ENCODE data around the gene PTBP1. TPM values are rescaled to one million over a fixed set of nuclear protein-coding genes. Genes with fewer than 3 reads are reported as not detected.

Gene PTBP1
- total and polyA plus RNA-seq, 9 of the 15 experiments (the other 6 are each of a cell fraction or from before 2014, with no cell fraction given): 14.0 to 759 (median 234) TPM

DNA sequence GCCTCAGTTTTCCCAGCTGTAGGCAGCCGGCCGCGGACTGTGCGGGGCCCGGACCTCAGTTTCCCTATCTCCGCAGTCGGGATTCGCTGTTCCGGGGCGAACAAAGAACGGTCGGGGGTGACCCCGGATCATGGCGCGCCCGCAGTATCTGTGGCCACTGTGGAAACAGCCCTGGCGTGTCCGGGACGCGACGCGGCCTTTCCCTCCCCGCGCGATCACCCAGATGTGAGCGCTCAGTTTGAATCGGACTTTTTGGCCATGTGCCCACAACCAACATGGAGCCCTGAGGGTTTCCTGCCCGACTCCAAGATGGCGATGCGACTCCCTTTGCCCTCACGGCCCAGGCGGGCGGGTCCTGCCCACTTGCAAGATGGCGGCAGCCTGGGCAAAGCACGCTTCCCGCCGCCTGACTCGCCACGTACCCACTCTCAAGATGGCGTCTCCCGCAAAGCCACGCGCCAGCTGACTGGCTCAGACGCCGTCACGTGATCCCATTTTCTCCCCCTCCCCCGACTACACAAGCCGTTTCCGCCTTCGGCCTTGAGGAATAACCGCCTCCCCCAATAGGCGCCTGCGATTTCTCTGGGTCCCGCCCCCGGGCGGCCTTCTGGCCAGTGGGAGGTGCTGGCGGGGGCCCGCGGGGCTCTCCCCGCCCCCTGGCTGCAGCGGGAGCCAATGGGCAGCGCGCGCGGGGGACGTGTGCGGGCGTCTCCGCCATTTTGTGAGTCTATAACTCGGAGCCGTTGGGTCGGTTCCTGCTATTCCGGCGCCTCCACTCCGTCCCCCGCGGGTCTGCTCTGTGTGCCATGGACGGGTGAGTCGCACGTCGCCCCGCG is at the start of gene PTBP1 (continued):
- TF ChIP-seq TOE1 (IDR thresholded peaks at IDR 0.05; ENCODE audit: borderline replicate concordance) (peak; percentile 100), TOE1 (CRISPR knock-in tag; IDR thresholded peaks at IDR 0.05; ENCODE audit: borderline replicate concordance, low read depth) (no peak), SRSF9 (IDR thresholded peaks at IDR 0.05; ENCODE audit: borderline replicate concordance, low read depth, low read length) (no peak), ELF2 (CRISPR knock-in tag; IDR thresholded peaks at IDR 0.05) (peak; percentile 92), RB1 (IDR thresholded peaks at IDR 0.05; ENCODE audit: low read depth) (peak; percentile 48; the same call in 1 of the 2 replicates), LCOR (CRISPR knock-in tag; IDR thresholded peaks at IDR 0.05) (peak; percentile 95), PML (IDR thresholded peaks at IDR 0.05; ENCODE audit: low read length) (peak; percentile 3; the same call in 1 of the 2 replicates), CREB1 (IDR thresholded peaks at IDR 0.05) (peak; percentile 72), CREB1 (CRISPR knock-in tag; IDR thresholded peaks at IDR 0.05) (peak; percentile 82), ZNF717 (CRISPR knock-in tag; IDR thresholded peaks at IDR 0.05) (no peak), FOXK2 (conservative IDR thresholded peaks at IDR 0.05 in 1 of 2, IDR thresholded peaks at IDR 0.05 in 1 of 2; ENCODE audit: low read depth in 2 of 2) (peak; percentile 89 to 93), FOSL1 (tag; conservative IDR thresholded peaks at IDR 0.05) (peak; percentile 50)
- TF ChIP-seq, protein P1, sequence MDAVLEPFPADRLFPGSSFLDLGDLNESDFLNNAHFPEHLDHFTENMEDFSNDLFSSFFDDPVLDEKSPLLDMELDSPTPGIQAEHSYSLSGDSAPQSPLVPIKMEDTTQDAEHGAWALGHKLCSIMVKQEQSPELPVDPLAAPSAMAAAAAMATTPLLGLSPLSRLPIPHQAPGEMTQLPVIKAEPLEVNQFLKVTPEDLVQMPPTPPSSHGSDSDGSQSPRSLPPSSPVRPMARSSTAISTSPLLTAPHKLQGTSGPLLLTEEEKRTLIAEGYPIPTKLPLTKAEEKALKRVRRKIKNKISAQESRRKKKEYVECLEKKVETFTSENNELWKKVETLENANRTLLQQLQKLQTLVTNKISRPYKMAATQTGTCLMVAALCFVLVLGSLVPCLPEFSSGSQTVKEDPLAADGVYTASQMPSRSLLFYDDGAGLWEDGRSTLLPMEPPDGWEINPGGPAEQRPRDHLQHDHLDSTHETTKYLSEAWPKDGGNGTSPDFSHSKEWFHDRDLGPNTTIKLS (IDR thresholded peaks at IDR 0.05; ENCODE audit: borderline replicate concordance, low read depth): peak; percentile 100
- TF ChIP-seq, protein P2, sequence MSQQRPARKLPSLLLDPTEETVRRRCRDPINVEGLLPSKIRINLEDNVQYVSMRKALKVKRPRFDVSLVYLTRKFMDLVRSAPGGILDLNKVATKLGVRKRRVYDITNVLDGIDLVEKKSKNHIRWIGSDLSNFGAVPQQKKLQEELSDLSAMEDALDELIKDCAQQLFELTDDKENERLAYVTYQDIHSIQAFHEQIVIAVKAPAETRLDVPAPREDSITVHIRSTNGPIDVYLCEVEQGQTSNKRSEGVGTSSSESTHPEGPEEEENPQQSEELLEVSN (IDR thresholded peaks at IDR 0.05; ENCODE audit: borderline replicate concordance in 1 of 2, extremely low read depth in 1 of 2, insufficient read depth in 1 of 2, insufficient read length in 1 of 2, low read depth in 1 of 2, low read length in 1 of 2, poor library complexity in 1 of 2, severe bottlenecking in 1 of 2): peak; percentile 67 to 88
- TF ChIP-seq, protein P3, sequence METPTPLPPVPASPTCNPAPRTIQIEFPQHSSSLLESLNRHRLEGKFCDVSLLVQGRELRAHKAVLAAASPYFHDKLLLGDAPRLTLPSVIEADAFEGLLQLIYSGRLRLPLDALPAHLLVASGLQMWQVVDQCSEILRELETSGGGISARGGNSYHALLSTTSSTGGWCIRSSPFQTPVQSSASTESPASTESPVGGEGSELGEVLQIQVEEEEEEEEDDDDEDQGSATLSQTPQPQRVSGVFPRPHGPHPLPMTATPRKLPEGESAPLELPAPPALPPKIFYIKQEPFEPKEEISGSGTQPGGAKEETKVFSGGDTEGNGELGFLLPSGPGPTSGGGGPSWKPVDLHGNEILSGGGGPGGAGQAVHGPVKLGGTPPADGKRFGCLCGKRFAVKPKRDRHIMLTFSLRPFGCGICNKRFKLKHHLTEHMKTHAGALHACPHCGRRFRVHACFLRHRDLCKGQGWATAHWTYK (CRISPR knock-in tag; IDR thresholded peaks at IDR 0.05): peak; percentile 91
- TF ChIP-seq, protein P4, sequence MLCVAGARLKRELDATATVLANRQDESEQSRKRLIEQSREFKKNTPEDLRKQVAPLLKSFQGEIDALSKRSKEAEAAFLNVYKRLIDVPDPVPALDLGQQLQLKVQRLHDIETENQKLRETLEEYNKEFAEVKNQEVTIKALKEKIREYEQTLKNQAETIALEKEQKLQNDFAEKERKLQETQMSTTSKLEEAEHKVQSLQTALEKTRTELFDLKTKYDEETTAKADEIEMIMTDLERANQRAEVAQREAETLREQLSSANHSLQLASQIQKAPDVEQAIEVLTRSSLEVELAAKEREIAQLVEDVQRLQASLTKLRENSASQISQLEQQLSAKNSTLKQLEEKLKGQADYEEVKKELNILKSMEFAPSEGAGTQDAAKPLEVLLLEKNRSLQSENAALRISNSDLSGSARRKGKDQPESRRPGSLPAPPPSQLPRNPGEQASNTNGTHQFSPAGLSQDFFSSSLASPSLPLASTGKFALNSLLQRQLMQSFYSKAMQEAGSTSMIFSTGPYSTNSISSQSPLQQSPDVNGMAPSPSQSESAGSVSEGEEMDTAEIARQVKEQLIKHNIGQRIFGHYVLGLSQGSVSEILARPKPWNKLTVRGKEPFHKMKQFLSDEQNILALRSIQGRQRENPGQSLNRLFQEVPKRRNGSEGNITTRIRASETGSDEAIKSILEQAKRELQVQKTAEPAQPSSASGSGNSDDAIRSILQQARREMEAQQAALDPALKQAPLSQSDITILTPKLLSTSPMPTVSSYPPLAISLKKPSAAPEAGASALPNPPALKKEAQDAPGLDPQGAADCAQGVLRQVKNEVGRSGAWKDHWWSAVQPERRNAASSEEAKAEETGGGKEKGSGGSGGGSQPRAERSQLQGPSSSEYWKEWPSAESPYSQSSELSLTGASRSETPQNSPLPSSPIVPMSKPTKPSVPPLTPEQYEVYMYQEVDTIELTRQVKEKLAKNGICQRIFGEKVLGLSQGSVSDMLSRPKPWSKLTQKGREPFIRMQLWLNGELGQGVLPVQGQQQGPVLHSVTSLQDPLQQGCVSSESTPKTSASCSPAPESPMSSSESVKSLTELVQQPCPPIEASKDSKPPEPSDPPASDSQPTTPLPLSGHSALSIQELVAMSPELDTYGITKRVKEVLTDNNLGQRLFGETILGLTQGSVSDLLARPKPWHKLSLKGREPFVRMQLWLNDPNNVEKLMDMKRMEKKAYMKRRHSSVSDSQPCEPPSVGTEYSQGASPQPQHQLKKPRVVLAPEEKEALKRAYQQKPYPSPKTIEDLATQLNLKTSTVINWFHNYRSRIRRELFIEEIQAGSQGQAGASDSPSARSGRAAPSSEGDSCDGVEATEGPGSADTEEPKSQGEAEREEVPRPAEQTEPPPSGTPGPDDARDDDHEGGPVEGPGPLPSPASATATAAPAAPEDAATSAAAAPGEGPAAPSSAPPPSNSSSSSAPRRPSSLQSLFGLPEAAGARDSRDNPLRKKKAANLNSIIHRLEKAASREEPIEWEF (CRISPR knock-in tag; IDR thresholded peaks at IDR 0.05): peak; percentile 74; the same call in 1 of the 2 replicates

Measured in K562 (cell line).